Endothelial cell of umbilical vein (primary cell): ENCODE results near the gene GLIS2. TPM values are rescaled to one million over a fixed set of nuclear protein-coding genes. Genes with fewer than 3 reads are reported as not detected.

Source experiments
- BruUV-seq: library from RNA; stranded (reverse); fragments of 400-500 nt; replicated peaks from 2 replicates; lab custom pipeline; 2021; lab: Mats Ljungman, UMichigan
- CTCF ChIA-PET: fragments of 300-600, 350-600 bp; sonication (Branson Sonifier 250); formaldehyde crosslinking; loops from one replicate; lab custom pipeline; 2021; ENCODE audit warnings: antibody characterized with exemption, inconsistent platforms; lab: Charles Lee
- POLR2A ChIA-PET: fragments of 300-600, 350-600 bp; sonication (Branson Sonifier 250); formaldehyde crosslinking; loops from one replicate; lab custom pipeline; 2021; ENCODE audit warnings: antibody characterized with exemption, inconsistent platforms; lab: Charles Lee
- DNase-seq: peaks from one replicate; pipeline ENCODE4 v3.0.0-alpha.2; 2011; ENCODE audit warnings: low read depth, low spot score
- FAIRE-seq: peaks from 2 replicates; lab custom pipeline; 2011; peaks lifted over from hg19 to GRCh38; lab: Jason Lieb, UNC
- H2AFZ ChIP-seq: 2 replicates; pipeline ENCODE4 v1.6.0; 2012; ENCODE audit warnings: low read depth, low read length, control low read depth, inconsistent platforms
- H3K27ac ChIP-seq: 2 replicates; pipeline ENCODE4 v1.5.1; 2011; ENCODE audit warnings: low read depth, mild to moderate bottlenecking, control low read depth, low read length, moderate library complexity; ENCODE audit not compliant: insufficient read depth
- H3K27me3 ChIP-seq, 2 experiments: 2 replicates each; pipeline versions ENCODE4 v1.6.0 to v1.6.1; 2011; ENCODE audit warnings: low read length in 2 of 2, mixed read lengths in 1 of 2; ENCODE audit not compliant: control insufficient read depth in 2 of 2, insufficient read depth in 2 of 2
- H3K36me3 ChIP-seq, 2 experiments: 2 replicates in 1 of 2; 3 replicates in 1 of 2; pipeline ENCODE4 v1.5.1; 2011; ENCODE audit warnings: low read length in 2 of 2, mild to moderate bottlenecking in 1 of 2, moderate library complexity in 1 of 2; ENCODE audit not compliant: control insufficient read depth in 2 of 2, insufficient read depth in 2 of 2; ENCODE audit errors: extremely low read depth in 1 of 2
- H3K4me1 ChIP-seq: 3 replicates; pipeline ENCODE4 v1.5.1; 2011; ENCODE audit warnings: mild to moderate bottlenecking, low read length; ENCODE audit not compliant: control insufficient read depth, insufficient read depth; ENCODE audit errors: extremely low read depth
- H3K4me2 ChIP-seq: 2 replicates; pipeline ENCODE4 v1.6.1; 2011; ENCODE audit warnings: low read length, control low read depth, mixed read lengths; ENCODE audit not compliant: insufficient read depth
- H3K4me3 ChIP-seq, 3 experiments: fragments of 200-600 bp in 1 of 3; sonication (generic), shearing (Covaris generic) in 1 of 3; replicated peaks in 1 of 3; 2 replicates each; pipeline ENCODE4 v1.5.1; 2011 to 2016; ENCODE audit warnings: control low read depth in 3 of 3, low read length in 3 of 3, mild to moderate bottlenecking in 2 of 3, inconsistent platforms in 1 of 3, low read depth in 1 of 3, moderate library complexity in 1 of 3; ENCODE audit not compliant: insufficient read depth in 1 of 3
- H3K79me2 ChIP-seq: 2 replicates; pipeline ENCODE4 v1.6.0; 2012; ENCODE audit warnings: low read length, inconsistent platforms; ENCODE audit not compliant: control insufficient read depth, insufficient read depth
- H3K9ac ChIP-seq: replicated peaks from 2 replicates; pipeline ENCODE3; 2011; ENCODE audit warnings: low read length, control low read depth; ENCODE audit not compliant: insufficient read depth; ENCODE audit errors: extremely low read depth
- H3K9me1 ChIP-seq: replicated peaks from 3 replicates; pipeline ENCODE4 v1.6.0; 2011; ENCODE audit warnings: mild to moderate bottlenecking, low read length; ENCODE audit not compliant: control insufficient read depth, insufficient read depth; ENCODE audit errors: extremely low read depth
- H3K9me3 ChIP-seq: replicated peaks from 2 replicates; pipeline ENCODE4 v1.5.1; 2012; ENCODE audit warnings: low read length, inconsistent platforms; ENCODE audit not compliant: control insufficient read depth, insufficient read depth
- H4K20me1 ChIP-seq: replicated peaks from 2 replicates; pipeline ENCODE3; 2011; ENCODE audit warnings: mild to moderate bottlenecking, low read length; ENCODE audit not compliant: control insufficient read depth, insufficient read depth; ENCODE audit errors: extremely low read depth
- EZH2 ChIP-seq: IDR thresholded peaks from 2 replicates; pipeline ENCODE4 v1.6.1; 2012; ENCODE audit warnings: borderline replicate concordance, low read depth, mild to moderate bottlenecking, moderate library complexity, low read length, inconsistent platforms; ENCODE audit not compliant: severe bottlenecking
- FOS ChIP-seq: IDR thresholded peaks from 2 replicates; pipeline ENCODE4 v1.6.1; 2011; ENCODE audit warnings: mild to moderate bottlenecking, low read length, moderate library complexity, borderline replicate concordance; ENCODE audit not compliant: insufficient read depth
- GATA2 ChIP-seq: IDR thresholded peaks from 2 replicates; pipeline ENCODE4 v1.7.0; 2011; ENCODE audit warnings: low read depth, mild to moderate bottlenecking, moderate library complexity, mixed read lengths, low read length; ENCODE audit not compliant: insufficient read length, insufficient read depth
- JUN ChIP-seq: IDR thresholded peaks from 2 replicates; pipeline ENCODE4 v1.6.1; 2011; ENCODE audit warnings: borderline replicate concordance, low read depth; ENCODE audit not compliant: insufficient read length, insufficient read depth
- MAX ChIP-seq: IDR thresholded peaks from 2 replicates; pipeline ENCODE4 v1.6.1; 2011; ENCODE audit not compliant: insufficient read depth, insufficient read length
- MYC ChIP-seq: IDR thresholded peaks from one replicate; pipeline ENCODE4 v1.6.1; 2011; ENCODE audit warnings: mild to moderate bottlenecking, low read depth, low read length
- POLR2A ChIP-seq: IDR thresholded peaks from 2 replicates; pipeline ENCODE4 v1.6.1; 2012; ENCODE audit warnings: low read depth, mild to moderate bottlenecking, control low read depth, low read length
- POLR2AphosphoS5 ChIP-seq: IDR thresholded peaks from 2 replicates; pipeline ENCODE4 v1.6.1; 2012; ENCODE audit warnings: low read depth, mild to moderate bottlenecking, control low read depth, low read length, moderate library complexity; ENCODE audit not compliant: insufficient read depth
- dilution Hi-C: fragments of 300-500 bp; cut with MboI; formaldehyde crosslinking; loops from one replicate; pipeline ENCODE4 v1.15.0; 2019; ENCODE audit warnings: low sequenced_read_pairs; ENCODE audit not compliant: extremely low pct_ligation_motif_present
- intact Hi-C: fragments of 100-400 bp; cut with micrococcal nuclease; formaldehyde crosslinking; loops from one replicate; pipeline ENCODE4 v1.10.0; 2022
- polyA plus RNA-seq, 4 experiments: library from polyadenylated mRNA; depleted of rRNA in 3 of 4; stranded (reverse) in 3 of 4; unstranded in 1 of 4; fragments of >200 nt; gene quantifications; 2 replicates each; pipeline versions ENCODE4 v1.2.1 to v1.2.3, GENCODE V29; 2011 to 2012; ENCODE audit warnings: missing spikeins in 1 of 4
- total RNA-seq: library from RNA; stranded (reverse); gene quantifications from 2 replicates; pipeline ENCODE4 v1.2.3, GENCODE V29; 2021
- TF ChIP-seq, protein P1 (sequence below), 2 donors: IDR thresholded peaks; 1 replicate in 1 of 2; 2 replicates in 1 of 2; pipeline ENCODE4 v1.5.1; 2011; ENCODE audit warnings: low read length in 2 of 2, mild to moderate bottlenecking in 2 of 2, moderate library complexity in 2 of 2, control low read depth in 1 of 2, inconsistent platforms in 1 of 2, low read depth in 1 of 2; ENCODE audit not compliant: insufficient read depth in 1 of 2; ENCODE audit errors: extremely low read depth in 1 of 2

GLIS2 gene
- total and polyA plus RNA-seq, 2 donors (not counting 3 experiments of a cell fraction or from before 2014, with no cell fraction given) = 4.6 to 10.1 TPM

DNA sequence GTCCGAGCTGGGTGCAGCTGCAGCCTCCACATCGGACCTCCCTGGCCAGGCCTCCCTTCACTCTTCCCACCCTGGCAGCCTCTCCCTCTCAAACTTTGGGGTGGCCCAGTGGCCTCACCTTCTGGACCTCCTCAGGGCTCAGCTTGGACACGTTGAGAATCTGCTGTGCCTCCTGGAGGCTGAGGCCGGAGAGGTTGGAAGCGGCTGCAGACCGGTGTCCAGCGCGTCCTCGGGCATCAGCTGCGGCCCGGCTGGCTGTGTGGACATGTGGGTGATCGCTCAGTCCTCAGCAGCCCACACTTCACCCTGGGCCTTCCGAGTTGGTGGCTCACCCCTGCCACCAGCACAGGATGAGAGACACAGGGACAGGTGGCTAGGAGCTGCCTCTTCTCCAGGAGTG is 25.4 kb downstream of the GLIS2 start:
- no peak overlapping the region for H3K27ac ChIP-seq
- no peaks in the 10 kb centered on the region for H3K9me1 ChIP-seq
- no peak overlapping the region for H2AFZ ChIP-seq
- no peaks in the 10 kb centered on the region for H4K20me1 ChIP-seq
- ChIA-PET CTCF (interaction anchor here (0.8 to 4.2 kb wide), 6 partner anchors 10 to 141 kb away, joined by 3 to 29 read pairs (median 7); partner anchors contain the start of gene PAM16), POLR2A (no interaction called here)
- H3K9me3 ChIP-seq = no peaks in the 10 kb centered on the region
- H3K36me3 ChIP-seq = peaks cover 3 to 11% of the 10 kb centered on the region in 2 experiments
- peaks cover 20% of the 10 kb centered on the region for H3K79me2 ChIP-seq
- no peak overlapping the region for H3K4me3 ChIP-seq
- intact Hi-C loops = no loop called here
- FAIRE-seq = no peak
- TF ChIP-seq, protein P1, sequence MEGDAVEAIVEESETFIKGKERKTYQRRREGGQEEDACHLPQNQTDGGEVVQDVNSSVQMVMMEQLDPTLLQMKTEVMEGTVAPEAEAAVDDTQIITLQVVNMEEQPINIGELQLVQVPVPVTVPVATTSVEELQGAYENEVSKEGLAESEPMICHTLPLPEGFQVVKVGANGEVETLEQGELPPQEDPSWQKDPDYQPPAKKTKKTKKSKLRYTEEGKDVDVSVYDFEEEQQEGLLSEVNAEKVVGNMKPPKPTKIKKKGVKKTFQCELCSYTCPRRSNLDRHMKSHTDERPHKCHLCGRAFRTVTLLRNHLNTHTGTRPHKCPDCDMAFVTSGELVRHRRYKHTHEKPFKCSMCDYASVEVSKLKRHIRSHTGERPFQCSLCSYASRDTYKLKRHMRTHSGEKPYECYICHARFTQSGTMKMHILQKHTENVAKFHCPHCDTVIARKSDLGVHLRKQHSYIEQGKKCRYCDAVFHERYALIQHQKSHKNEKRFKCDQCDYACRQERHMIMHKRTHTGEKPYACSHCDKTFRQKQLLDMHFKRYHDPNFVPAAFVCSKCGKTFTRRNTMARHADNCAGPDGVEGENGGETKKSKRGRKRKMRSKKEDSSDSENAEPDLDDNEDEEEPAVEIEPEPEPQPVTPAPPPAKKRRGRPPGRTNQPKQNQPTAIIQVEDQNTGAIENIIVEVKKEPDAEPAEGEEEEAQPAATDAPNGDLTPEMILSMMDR (IDR thresholded peaks at IDR 0.05; ENCODE audit: extremely low read depth in 1 of 2, insufficient read depth in 1 of 2, low read depth in 1 of 2, low read length in 2 of 2) = no peak
- TF ChIP-seq JUN (no peak), MYC (no peak), POLR2AphosphoS5 (no peak), EZH2 (no peak), POLR2A (no peak), FOS (no peak), GATA2 (no peak), MAX (no peak)
- no peaks in the 10 kb centered on the region for H3K4me1 ChIP-seq
- dilution Hi-C loops = no loop called here
- H3K9ac ChIP-seq = no peak overlapping the region
- BruUV-seq = no TSS peak
- H3K4me2 ChIP-seq = no peak overlapping the region
- H3K27me3 ChIP-seq = no peaks in the 10 kb centered on the region
- no peak for DNase-seq
